Gastroesophageal sphincter (tissue), 4 donors: Measurements from ENCODE around the gene DHX34. TPM values are rescaled to one million over a fixed set of nuclear protein-coding genes. Genes with fewer than 3 reads are reported as not detected.

Experiments
- ATAC-seq: fragments of 150-250 bp; one replicate; pipeline ENCODE4 v1.9.1; 2016; ENCODE audit warnings: mild to moderate bottlenecking, moderate library complexity
- H3K27ac ChIP-seq, 4 donors: fragments of 200-600 bp; sonication (generic) in 3 of 4; 1 replicate in 3 of 4; 2 replicates in 1 of 4; pipeline ENCODE4 v1.5.1; 2016 to 2019
- H3K27me3 ChIP-seq: fragments of 200-600 bp; sonication (generic); one replicate; pipeline ENCODE4 v1.5.1; 2019
- H3K36me3 ChIP-seq, 2 donors: fragments of 200-600 bp; sonication (generic); one replicate each; pipeline ENCODE4 v1.5.1; 2019; ENCODE audit warnings: control low read depth in 1 of 2
- H3K4me1 ChIP-seq, 3 donors: fragments of 200-600 bp; sonication (generic); 1 replicate in 2 of 3; 2 replicates in 1 of 3; pipeline ENCODE4 v1.5.1; 2016 to 2019; ENCODE audit warnings: control low read depth in 2 of 3
- H3K4me3 ChIP-seq, 2 donors: fragments of 200-600 bp; sonication (generic); one replicate each; pipeline ENCODE4 v1.5.1; 2019; ENCODE audit warnings: mild to moderate bottlenecking in 1 of 2, moderate library complexity in 1 of 2
- H3K9me3 ChIP-seq, 3 donors: fragments of 200-600 bp; sonication (generic); one replicate each; pipeline ENCODE4 v1.5.1; 2017 to 2019; ENCODE audit warnings: control low read depth in 2 of 3
- CTCF ChIP-seq, 4 experiments: fragments of 200-600 bp in 2 of 4; fragments of 450-650 bp in 2 of 4; sonication (generic) in 1 of 4; IDR thresholded peaks; one replicate each; pipeline ENCODE4 v1.5.1; 2017 to 2019; ENCODE audit warnings: antibody characterized with exemption in 4 of 4, mild to moderate bottlenecking in 2 of 4, moderate library complexity in 2 of 4
- EP300 ChIP-seq: sonication (generic); formaldehyde crosslinking; IDR thresholded peaks from one replicate; pipeline ENCODE4 v1.6.1; 2017; ENCODE audit warnings: antibody characterized with exemption, mild to moderate bottlenecking
- POLR2A ChIP-seq, 2 donors: fragments of 450-650 bp; IDR thresholded peaks; one replicate each; pipeline ENCODE4 v1.6.1; 2017; ENCODE audit warnings: antibody characterized with exemption in 2 of 2, mild to moderate bottlenecking in 2 of 2, moderate library complexity in 1 of 2
- POLR2AphosphoS5 ChIP-seq: sonication (generic); formaldehyde crosslinking; IDR thresholded peaks from one replicate; pipeline ENCODE4 v1.6.1; 2017; ENCODE audit warnings: antibody characterized with exemption
- WGBS, 2 donors: methylation state at CpG; one replicate each; pipeline ENCODE4 v1.1.5; 2018; ENCODE audit warnings: low coverage in 1 of 2; 5-methylcytosine and 5-hydroxymethylcytosine counted together
- total RNA-seq, 4 donors: library from RNA; depleted of rRNA; stranded (reverse); fragments of >200 nt; gene quantifications; one replicate each; pipeline ENCODE4 v1.1.0, GENCODE V29; 2016

DHX34 gene
- total RNA-seq, 4 donors from 2014 or later, result 8.7 to 16.0 (median 12.3) TPM

GRCh38 chr19:47377801-47378200 is 28.7 kb downstream of the DHX34 start:
- ATAC-seq, result no peak
- no peak overlapping the region for H3K27ac ChIP-seq
- no peaks in the 10 kb centered on the region for H3K4me1 ChIP-seq
- H3K9me3 ChIP-seq, result no peaks in the 10 kb centered on the region
- no peak overlapping the region for H3K4me3 ChIP-seq
- WGBS, 2 donors, result 53% methylated on average over 3 of the region's 12 CpGs; no CpG with 5 or more reads in 1 of the 2 donors
- no peaks in the 10 kb centered on the region for H3K27me3 ChIP-seq
- peaks cover 0 to 98% of the 10 kb centered on the region in 2 donors for H3K36me3 ChIP-seq
- TF ChIP-seq POLR2AphosphoS5 (no peak), CTCF (IDR thresholded peaks at IDR 0.05) (no peak), EP300 (no peak), POLR2A (IDR thresholded peaks at IDR 0.05) (no peak)

- H3K4me1 ChIP-seq, result no peaks in the 10 kb centered on the region
- TF ChIP-seq POLR2A (IDR thresholded peaks at IDR 0.05) (no peak), POLR2AphosphoS5 (no peak), EP300 (no peak), CTCF (IDR thresholded peaks at IDR 0.05) (no peak)
- no peak overlapping the region for H3K27ac ChIP-seq
- H3K27me3 ChIP-seq, result no peaks in the 10 kb centered on the region
- WGBS, 2 donors, result 98% methylated on average over 8 of the region's 11 CpGs; no CpG with 5 or more reads in 1 of the 2 donors
- no peak for ATAC-seq
- no peak overlapping the region for H3K4me3 ChIP-seq
- no peaks in the 10 kb centered on the region for H3K9me3 ChIP-seq
- peaks cover 0 to 94% of the 10 kb centered on the region in 2 donors for H3K36me3 ChIP-seq
Measured at GRCh38 chr19:47378246-47378645, 29.1 kb downstream of the DHX34 start.

GRCh38 chr19:47379381-47379938 is 30.3 kb downstream of the DHX34 start:
- no peak for TF ChIP-seq POLR2A (IDR thresholded peaks at IDR 0.05)
- TF ChIP-seq EP300, result no peak
- no peak for TF ChIP-seq CTCF (IDR thresholded peaks at IDR 0.05)
- TF ChIP-seq POLR2AphosphoS5, result no peak
- WGBS, 2 donors, result 60% methylated on average over 2 of the region's 23 CpGs; no CpG with 5 or more reads in 1 of the 2 donors
- Histone ChIP-seq H3K27me3 (no peaks in the 10 kb centered on the region), H3K36me3 (peaks cover 0 to 81% of the 10 kb centered on the region in 2 donors), H3K27ac (no peak overlapping the region), H3K4me1 (no peaks in the 10 kb centered on the region), H3K4me3 (no peak overlapping the region), H3K9me3 (no peaks in the 10 kb centered on the region)
- ATAC-seq, result no peak

GRCh38 chr19:47380559-47380958 is 31.4 kb downstream of the DHX34 start:
- H3K36me3 ChIP-seq, result peaks cover 0 to 70% of the 10 kb centered on the region in 2 donors
- TF ChIP-seq POLR2AphosphoS5 (no peak), POLR2A (IDR thresholded peaks at IDR 0.05) (no peak), EP300 (no peak), CTCF (IDR thresholded peaks at IDR 0.05) (no peak)
- H3K9me3 ChIP-seq, result no peaks in the 10 kb centered on the region
- no peaks in the 10 kb centered on the region for H3K4me1 ChIP-seq
- H3K27me3 ChIP-seq, result no peaks in the 10 kb centered on the region
- 87 to 93% methylated on average over 3 to 5 of the region's 6 CpGs for WGBS, 2 donors
- no peak overlapping the region for H3K27ac ChIP-seq
- ATAC-seq, result no peak
- H3K4me3 ChIP-seq, result no peak overlapping the region

GRCh38 chr19:47381121-47381520 is 32.0 kb downstream of the DHX34 start:
- WGBS, 2 donors, result 100% methylated on average over 1 of the region's 14 CpGs; no CpG with 5 or more reads in 1 of the 2 donors
- ATAC-seq, result no peak
- peaks cover 0 to 65% of the 10 kb centered on the region in 2 donors for H3K36me3 ChIP-seq
- TF ChIP-seq EP300, result no peak
- TF ChIP-seq POLR2A (IDR thresholded peaks at IDR 0.05), result no peak
- no peak for TF ChIP-seq CTCF (IDR thresholded peaks at IDR 0.05)
- TF ChIP-seq POLR2AphosphoS5, result no peak
- H3K4me1 ChIP-seq, result no peaks in the 10 kb centered on the region
- no peaks in the 10 kb centered on the region for H3K9me3 ChIP-seq
- H3K27ac ChIP-seq, result no peak overlapping the region
- no peaks in the 10 kb centered on the region for H3K27me3 ChIP-seq
- no peak overlapping the region for H3K4me3 ChIP-seq
